ENCODE results near the gene ZNF48.

DNA sequence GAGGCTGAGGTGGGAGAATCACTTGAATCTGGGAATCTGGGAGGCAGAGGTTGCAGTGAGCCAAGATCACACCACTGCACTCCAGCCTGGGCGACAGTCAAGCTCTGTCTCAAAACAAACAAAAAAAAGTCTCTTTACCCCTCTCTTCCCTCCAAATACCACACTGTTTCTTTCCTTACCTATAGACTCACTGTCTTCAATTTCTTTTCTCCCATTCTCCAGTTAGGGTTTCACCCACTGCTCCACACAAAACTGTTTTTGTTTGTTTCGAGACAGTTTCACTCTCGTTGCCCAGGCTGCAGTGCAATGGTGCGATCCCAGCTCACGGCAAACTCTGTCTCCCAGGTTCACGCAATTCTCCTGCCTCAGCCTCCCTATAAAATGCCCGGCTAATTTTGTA, 34.0 kb upstream of the ZNF48 start:
- TF ChIP-seq, protein P1, sequence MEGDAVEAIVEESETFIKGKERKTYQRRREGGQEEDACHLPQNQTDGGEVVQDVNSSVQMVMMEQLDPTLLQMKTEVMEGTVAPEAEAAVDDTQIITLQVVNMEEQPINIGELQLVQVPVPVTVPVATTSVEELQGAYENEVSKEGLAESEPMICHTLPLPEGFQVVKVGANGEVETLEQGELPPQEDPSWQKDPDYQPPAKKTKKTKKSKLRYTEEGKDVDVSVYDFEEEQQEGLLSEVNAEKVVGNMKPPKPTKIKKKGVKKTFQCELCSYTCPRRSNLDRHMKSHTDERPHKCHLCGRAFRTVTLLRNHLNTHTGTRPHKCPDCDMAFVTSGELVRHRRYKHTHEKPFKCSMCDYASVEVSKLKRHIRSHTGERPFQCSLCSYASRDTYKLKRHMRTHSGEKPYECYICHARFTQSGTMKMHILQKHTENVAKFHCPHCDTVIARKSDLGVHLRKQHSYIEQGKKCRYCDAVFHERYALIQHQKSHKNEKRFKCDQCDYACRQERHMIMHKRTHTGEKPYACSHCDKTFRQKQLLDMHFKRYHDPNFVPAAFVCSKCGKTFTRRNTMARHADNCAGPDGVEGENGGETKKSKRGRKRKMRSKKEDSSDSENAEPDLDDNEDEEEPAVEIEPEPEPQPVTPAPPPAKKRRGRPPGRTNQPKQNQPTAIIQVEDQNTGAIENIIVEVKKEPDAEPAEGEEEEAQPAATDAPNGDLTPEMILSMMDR (IDR thresholded peaks at IDR 0.05): no peak
- no peak for TF ChIP-seq POLR2A (IDR thresholded peaks at IDR 0.05)
